DMS 273 (cell line): ENCODE results near the gene KIAA1755.
"Not testable (repeated sequence)": the region's sequence is repeated elsewhere in the genome, so short reads cannot be mapped to it uniquely, and the experiment has no call there.

ENCODE experiments used
- DNase-seq: peaks from one replicate; lab custom pipeline; 2025; ENCODE audit not compliant: unreplicated experiment; lab: John Stamatoyannopoulos, UW

Gene KIAA1755

GRCh38 chr20:38267901-38268514, 7.5 kb upstream of the KIAA1755 start:
- DNase-seq = no peak

GRCh38 chr20:38267296-38267695, 6.8 kb upstream of the KIAA1755 start:
- DNase-seq = no peak

- DNase-seq = no peak
Measured at GRCh38 chr20:38266426-38266825, 5.9 kb upstream of the KIAA1755 start.

GRCh38 chr20:38262931-38263330, 2.4 kb upstream of the KIAA1755 start:
- DNase-seq = no peak

GRCh38 chr20:38261054-38261390, 487 bp upstream of the KIAA1755 start:
- DNase-seq = no peak

GRCh38 chr20:38260025-38260377, 534 bp downstream of the KIAA1755 start:
- DNase-seq = no peak

GRCh38 chr20:38258545-38259215, 1.9 kb downstream of the KIAA1755 start:
- no peak for DNase-seq

GRCh38 chr20:38256966-38257365, 3.6 kb downstream of the KIAA1755 start:
- no peak for DNase-seq

- no peak for DNase-seq
Measured at GRCh38 chr20:38256021-38256420, 4.5 kb downstream of the KIAA1755 start.

- no peak for DNase-seq
Measured at GRCh38 chr20:38255393-38255792, 5.1 kb downstream of the KIAA1755 start.

GRCh38 chr20:38254621-38255020, 5.9 kb downstream of the KIAA1755 start:
- DNase-seq = not testable (repeated sequence)

- no peak for DNase-seq
Measured at GRCh38 chr20:38253571-38253970, 7.0 kb downstream of the KIAA1755 start.

- no peak for DNase-seq
Measured at GRCh38 chr20:38252292-38253288, 7.9 kb downstream of the KIAA1755 start.

- not testable (repeated sequence) for DNase-seq
Measured at GRCh38 chr20:38251441-38251840, 9.1 kb downstream of the KIAA1755 start.

GRCh38 chr20:38250609-38251008, 9.9 kb downstream of the KIAA1755 start:
- DNase-seq = peak; percentile 33

- no peak for DNase-seq
Measured at GRCh38 chr20:38249536-38250310, 10.8 kb downstream of the KIAA1755 start.

GRCh38 chr20:38248133-38248532, 12.4 kb downstream of the KIAA1755 start:
- no peak for DNase-seq

GRCh38 chr20:38247725-38248124, 12.8 kb downstream of the KIAA1755 start:
- not testable (repeated sequence) for DNase-seq

- DNase-seq = no peak
Measured at GRCh38 chr20:38247166-38247509, 13.4 kb downstream of the KIAA1755 start.

- peak; percentile 61 for DNase-seq
Measured at GRCh38 chr20:38246357-38247165, 14.0 kb downstream of the KIAA1755 start.
